Stimulated activated CD8-positive, alpha-beta memory T cell treated with anti-CD3 and anti-CD28 coated beads, Interleukin-7, amount 100 ng/mL, for 24 hours (primary cell): ENCODE measurements around the gene PRSS36.

ENCODE experiments used
- DNase-seq: peaks from one replicate; pipeline ENCODE4 v3.0.0-alpha.2; 2020; ENCODE audit warnings: low read depth

The PRSS36 gene

GRCh38 chr16:31099860-31100638 is 49.8 kb downstream of the PRSS36 start:
- DNase-seq, result no peak

- DNase-seq, result peak; percentile 71
Observed at GRCh38 chr16:31094424-31095120, 55.3 kb downstream of the PRSS36 start, which contains the start of gene VKORC1. TSS of gene VKORC1 (minus strand) at chr16:31094797. CDS start at chr16:31094729, 68 bp downstream.

- DNase-seq, result no peak
Observed at GRCh38 chr16:31094088-31094423, 55.8 kb downstream of the PRSS36 start.

GRCh38 chr16:31093132-31093703 is 56.6 kb downstream of the PRSS36 start:
- DNase-seq, result no peak

- DNase-seq, result no peak
Observed at GRCh38 chr16:31092330-31092729, 57.5 kb downstream of the PRSS36 start.

GRCh38 chr16:31090540-31090939 is 59.3 kb downstream of the PRSS36 start:
- no peak for DNase-seq

GRCh38 chr16:31089199-31089598 is 60.7 kb downstream of the PRSS36 start:
- no peak for DNase-seq
